Cardiac muscle cell (in vitro differentiated cells and primary cell): ENCODE results near the gene SSR3. TPM values are rescaled to one million over a fixed set of nuclear protein-coding genes. Genes with fewer than 3 reads are reported as not detected.
A peak's percentile ranks its signal among the peaks of the same experiment; 100 is the strongest.

Experiments used
- DNase-seq, 2 donors: peaks; one replicate each; pipeline versions ENCODE4 v3.0.0 to v3.0.0-alpha.2; 2010 to 2017; ENCODE audit warnings: low read depth in 1 of 2, low spot score in 1 of 2
- H3K27ac ChIP-seq: fragments of 200-600 bp; sonication (generic); 2 replicates; pipeline ENCODE4 v1.5.1; 2016
- H3K27me3 ChIP-seq: fragments of 200-600 bp; sonication (generic); 2 replicates; pipeline ENCODE4 v1.6.0; 2016; ENCODE audit warnings: control low read depth
- H3K36me3 ChIP-seq: fragments of 200-600 bp; sonication (generic); 2 replicates; pipeline ENCODE4 v1.5.1; 2016; ENCODE audit warnings: control low read depth
- H3K4me1 ChIP-seq: fragments of 200-600 bp; sonication (generic); 2 replicates; pipeline ENCODE4 v1.8.1; 2017; ENCODE audit warnings: low read depth, mild to moderate bottlenecking, mixed run types
- H3K4me3 ChIP-seq: fragments of 200-600 bp; sonication (generic); 2 replicates; pipeline ENCODE4 v1.5.1; 2016; ENCODE audit warnings: mild to moderate bottlenecking
- H3K9me3 ChIP-seq: fragments of 200-600 bp; sonication (generic); 2 replicates; pipeline ENCODE4 v1.5.1; 2017; ENCODE audit warnings: low read depth, mild to moderate bottlenecking, control low read depth
- polyA plus RNA-seq: library from polyadenylated mRNA; unstranded; fragments of >200 nt; fragmentation: Nextera tagmentation; extraction: Ambion mirVana; gene quantifications from 2 replicates; pipeline ENCODE4 v1.2.1, GENCODE V29; 2016
- total RNA-seq: library from RNA; depleted of rRNA; stranded (reverse); fragments of >200 nt; gene quantifications from 2 replicates; pipeline ENCODE4 v1.2.3, GENCODE V29; 2016
- TF ChIP-seq, protein P1 (sequence below): IDR thresholded peaks from 2 replicates; pipeline ENCODE4 v1.5.1; 2012; ENCODE audit warnings: low read depth, mild to moderate bottlenecking, low read length

SSR3 gene
- total RNA-seq (90.9 and 143 TPM in 2 replicates), polyA plus RNA-seq (202 and 266 TPM in 2 replicates)

DNA sequence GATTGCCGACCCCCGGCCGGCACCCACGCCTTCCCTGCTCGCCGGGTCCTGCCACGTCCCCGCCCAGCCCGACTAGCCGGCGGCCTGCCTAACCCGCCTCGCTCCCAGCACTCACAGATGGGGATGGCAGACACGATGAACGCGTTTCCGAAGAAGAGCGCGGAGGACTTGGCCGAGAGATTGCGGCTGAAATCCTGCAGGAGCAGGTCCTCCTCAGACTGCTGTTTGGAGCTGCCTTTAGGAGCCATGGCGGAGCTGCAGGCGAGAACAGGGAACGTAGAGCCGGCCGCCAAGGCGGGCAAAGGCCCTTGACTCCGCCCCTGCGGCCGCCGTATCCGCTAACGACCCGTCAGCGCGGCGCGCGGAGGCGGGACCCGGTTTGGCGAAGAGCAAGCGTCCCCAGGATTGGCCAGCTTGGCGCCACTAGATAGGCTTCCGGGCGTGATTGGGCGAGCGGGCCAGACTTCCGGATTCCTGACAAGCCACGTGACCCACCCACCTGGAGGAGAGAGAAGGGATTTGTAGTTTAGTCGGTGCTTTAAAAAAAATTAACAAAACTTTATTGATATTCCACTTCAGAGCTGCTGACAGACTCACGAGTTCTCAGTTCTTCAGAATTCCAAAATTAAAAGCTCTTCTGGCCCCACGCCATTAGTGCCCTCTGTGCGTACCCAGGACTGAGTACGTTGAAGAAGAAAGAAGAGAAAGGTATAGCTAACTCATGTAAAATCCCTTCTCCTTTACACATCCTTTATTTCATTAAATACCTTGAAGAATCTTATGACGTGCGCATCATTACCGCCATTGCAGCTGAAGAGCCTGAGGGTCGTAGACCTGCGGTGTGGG, at the start of gene SSR3:
SSR3 (minus strand) TSS at position 276 of the 846 bp plus-strand sequence; CDS start at position 248, 28 bp downstream.
- Histone ChIP-seq H3K36me3 (peaks cover 4% of the 10 kb centered on the region), H3K4me3 (peak within 1 kb of the TSS; percentile 76), H3K9me3 (no peaks in the 10 kb centered on the region), H3K27me3 (no peaks in the 10 kb centered on the region), H3K4me1 (peaks cover 47% of the 10 kb centered on the region), H3K27ac (peak within 1 kb of the TSS; percentile 92)
- TF ChIP-seq, protein P1, sequence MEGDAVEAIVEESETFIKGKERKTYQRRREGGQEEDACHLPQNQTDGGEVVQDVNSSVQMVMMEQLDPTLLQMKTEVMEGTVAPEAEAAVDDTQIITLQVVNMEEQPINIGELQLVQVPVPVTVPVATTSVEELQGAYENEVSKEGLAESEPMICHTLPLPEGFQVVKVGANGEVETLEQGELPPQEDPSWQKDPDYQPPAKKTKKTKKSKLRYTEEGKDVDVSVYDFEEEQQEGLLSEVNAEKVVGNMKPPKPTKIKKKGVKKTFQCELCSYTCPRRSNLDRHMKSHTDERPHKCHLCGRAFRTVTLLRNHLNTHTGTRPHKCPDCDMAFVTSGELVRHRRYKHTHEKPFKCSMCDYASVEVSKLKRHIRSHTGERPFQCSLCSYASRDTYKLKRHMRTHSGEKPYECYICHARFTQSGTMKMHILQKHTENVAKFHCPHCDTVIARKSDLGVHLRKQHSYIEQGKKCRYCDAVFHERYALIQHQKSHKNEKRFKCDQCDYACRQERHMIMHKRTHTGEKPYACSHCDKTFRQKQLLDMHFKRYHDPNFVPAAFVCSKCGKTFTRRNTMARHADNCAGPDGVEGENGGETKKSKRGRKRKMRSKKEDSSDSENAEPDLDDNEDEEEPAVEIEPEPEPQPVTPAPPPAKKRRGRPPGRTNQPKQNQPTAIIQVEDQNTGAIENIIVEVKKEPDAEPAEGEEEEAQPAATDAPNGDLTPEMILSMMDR: no peak
- peak; percentile 99 to 100 for DNase-seq

DNA sequence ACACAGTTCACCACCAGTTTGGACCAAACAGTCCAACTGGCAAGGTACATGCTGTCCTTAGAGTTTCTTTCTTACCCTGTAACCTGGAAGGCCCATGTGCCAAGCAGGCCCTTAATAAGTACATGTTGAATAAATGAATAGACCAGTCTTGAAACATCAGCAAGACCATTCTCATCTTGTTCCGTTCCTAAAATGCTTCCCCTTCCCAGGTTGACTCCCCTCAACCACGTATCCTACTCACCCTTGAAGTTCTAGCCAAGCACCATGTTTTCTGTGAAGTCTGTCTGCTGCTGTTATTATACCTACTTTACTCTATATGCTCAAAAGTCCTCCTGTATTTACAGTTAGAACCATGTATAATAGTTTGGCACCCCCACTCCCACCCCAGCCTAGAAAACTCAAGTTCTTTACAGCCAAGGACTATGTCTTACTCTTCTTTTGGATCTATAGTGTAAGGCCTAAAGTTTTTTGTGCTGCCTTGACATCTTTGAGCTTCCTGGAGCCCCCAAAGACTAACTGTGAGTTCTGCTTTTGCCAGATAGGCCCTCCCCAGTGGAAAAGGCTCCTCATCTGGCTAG, 49.2 kb upstream of the SSR3 start:
- Histone ChIP-seq H3K4me1 (peaks cover 29% of the 10 kb centered on the region), H3K36me3 (no peaks in the 10 kb centered on the region), H3K4me3 (no peak overlapping the region), H3K27ac (no peak overlapping the region), H3K27me3 (no peaks in the 10 kb centered on the region), H3K9me3 (no peaks in the 10 kb centered on the region)
- no peak for DNase-seq
- TF ChIP-seq, protein P1: no peak

DNA sequence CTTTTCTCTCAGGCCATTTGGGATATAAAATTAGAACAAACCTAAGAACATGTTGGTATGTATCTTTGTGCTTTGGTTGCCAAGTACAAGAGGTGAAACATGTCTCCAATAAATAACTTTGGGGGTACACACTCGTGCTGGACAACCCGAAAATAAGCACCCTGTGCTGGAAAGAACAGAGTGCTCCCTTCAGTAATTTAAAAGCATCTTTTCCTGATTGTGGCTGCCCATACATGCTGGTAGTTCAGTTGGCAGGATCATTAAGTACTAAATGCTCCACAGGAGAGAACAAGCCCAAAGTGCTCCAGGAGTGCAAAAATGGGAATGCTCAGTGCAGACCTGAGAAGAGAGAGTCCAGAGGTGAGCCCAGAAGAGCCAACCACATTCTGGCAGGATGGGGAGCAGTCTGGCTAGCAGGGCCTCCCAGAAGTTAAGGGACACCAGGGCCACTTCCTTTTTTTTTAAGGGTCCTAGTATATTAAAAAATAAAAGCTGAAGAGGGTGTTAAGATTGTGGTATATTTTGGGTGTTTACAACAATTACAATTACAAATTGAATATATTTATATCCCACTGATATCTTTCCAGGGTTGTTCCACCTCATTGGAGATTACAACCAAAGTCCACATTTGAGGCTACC, 48.6 kb upstream of the SSR3 start:
- no peak for DNase-seq
- Histone ChIP-seq H3K36me3 (no peaks in the 10 kb centered on the region), H3K4me3 (no peak overlapping the region), H3K9me3 (no peaks in the 10 kb centered on the region), H3K27ac (no peak overlapping the region), H3K27me3 (no peaks in the 10 kb centered on the region), H3K4me1 (peaks cover 34% of the 10 kb centered on the region)
- TF ChIP-seq, protein P1: no peak

DNA sequence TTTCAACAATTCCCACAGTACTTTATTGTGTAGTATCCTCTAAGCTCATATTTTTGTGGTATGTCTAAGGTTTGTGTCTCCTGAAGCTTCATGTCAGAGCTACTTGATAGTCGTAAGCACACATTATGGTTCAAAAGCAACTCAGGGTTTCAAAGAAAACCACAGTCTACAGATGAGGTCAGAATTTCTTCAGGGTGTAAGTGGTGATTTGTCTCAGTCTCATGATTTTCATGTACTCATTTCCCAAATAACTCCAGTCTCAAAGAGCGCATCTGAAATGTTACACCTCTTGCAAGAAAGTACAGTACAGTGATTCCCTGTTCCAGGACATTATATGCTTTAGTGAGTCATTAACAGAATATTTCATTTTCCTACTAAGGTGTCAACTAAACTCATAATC, 47.5 kb upstream of the SSR3 start:
- no peak for DNase-seq

DNA sequence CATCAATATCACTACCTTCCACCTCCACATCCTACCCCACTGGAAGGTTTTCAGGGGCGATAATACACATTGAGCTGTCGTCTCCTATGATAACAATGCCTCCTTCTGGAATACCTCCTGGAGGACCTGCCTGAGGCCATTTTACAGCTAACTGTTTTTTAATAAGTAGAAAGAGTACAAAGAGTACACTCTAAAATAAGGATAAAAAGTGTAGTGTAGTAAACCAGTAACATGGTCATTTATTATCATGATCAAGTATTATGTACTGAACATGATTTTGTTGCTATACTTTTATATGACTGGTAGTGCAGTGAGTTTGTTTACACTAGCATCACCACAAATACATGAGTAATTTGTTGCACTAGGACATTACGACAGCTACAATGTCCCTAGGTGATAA, 46.6 kb upstream of the SSR3 start:
- no peaks in the 10 kb centered on the region for H3K36me3 ChIP-seq
- H3K27me3 ChIP-seq: no peaks in the 10 kb centered on the region
- TF ChIP-seq, protein P1: no peak
- no peak overlapping the region for H3K4me3 ChIP-seq
- H3K27ac ChIP-seq: no peak overlapping the region
- no peaks in the 10 kb centered on the region for H3K9me3 ChIP-seq
- DNase-seq: no peak
- H3K4me1 ChIP-seq: peaks cover 29% of the 10 kb centered on the region

More for the DNA sequence above, 47.5 kb upstream of the SSR3 start:
- TF ChIP-seq, protein P1: no peak
- H3K36me3 ChIP-seq: no peaks in the 10 kb centered on the region
- H3K27ac ChIP-seq: no peak overlapping the region
- H3K9me3 ChIP-seq: no peaks in the 10 kb centered on the region
- peaks cover 36% of the 10 kb centered on the region for H3K4me1 ChIP-seq
- H3K27me3 ChIP-seq: no peaks in the 10 kb centered on the region
- H3K4me3 ChIP-seq: no peak overlapping the region
